Left cardiac atrium (tissue), 4 donors: ENCODE data around the gene SRGAP3. TPM values are rescaled to one million over a fixed set of nuclear protein-coding genes. Genes with fewer than 3 reads are reported as not detected.

ENCODE experiments used
- ATAC-seq, 2 donors: fragments of 200-7000 bp; cut with Tn5 transposase; one replicate each; pipeline ENCODE4 v1.9.1; 2020; ENCODE audit warnings: mild to moderate bottlenecking in 2 of 2, moderate library complexity in 2 of 2
- DNase-seq: peaks from one replicate; pipeline ENCODE4 v3.0.0-alpha.2; 2020
- intact Hi-C, 2 donors: fragments of 100-400 bp; cut with DNase I; formaldehyde crosslinking; loops; one replicate each; pipeline versions ENCODE4 v1.14.1 to v1.15.1; 2022 to 2023
- total RNA-seq, 2 donors: library from RNA; stranded (reverse); fragmentation: NEBNext Ultra II Directional; extraction: Animal tissue kit (Norgen Biotek cat#: 25700); gene quantifications; one replicate each; pipeline ENCODE4 v1.2.1, GENCODE V29; 2021
- donor health status: DM: no; HTN: yes; CAD: no.
- donor health status: DM: no; HTN: yes; CAD: no; lungs with severe emphysema.
- donor health status: DM: yes; HTN: yes; CAD: no.
- donor health status: Dilated cardiomyopathy.

SRGAP3 gene
- total RNA-seq, 2 donors from 2014 or later: 2.5 to 3.6 TPM

DNA sequence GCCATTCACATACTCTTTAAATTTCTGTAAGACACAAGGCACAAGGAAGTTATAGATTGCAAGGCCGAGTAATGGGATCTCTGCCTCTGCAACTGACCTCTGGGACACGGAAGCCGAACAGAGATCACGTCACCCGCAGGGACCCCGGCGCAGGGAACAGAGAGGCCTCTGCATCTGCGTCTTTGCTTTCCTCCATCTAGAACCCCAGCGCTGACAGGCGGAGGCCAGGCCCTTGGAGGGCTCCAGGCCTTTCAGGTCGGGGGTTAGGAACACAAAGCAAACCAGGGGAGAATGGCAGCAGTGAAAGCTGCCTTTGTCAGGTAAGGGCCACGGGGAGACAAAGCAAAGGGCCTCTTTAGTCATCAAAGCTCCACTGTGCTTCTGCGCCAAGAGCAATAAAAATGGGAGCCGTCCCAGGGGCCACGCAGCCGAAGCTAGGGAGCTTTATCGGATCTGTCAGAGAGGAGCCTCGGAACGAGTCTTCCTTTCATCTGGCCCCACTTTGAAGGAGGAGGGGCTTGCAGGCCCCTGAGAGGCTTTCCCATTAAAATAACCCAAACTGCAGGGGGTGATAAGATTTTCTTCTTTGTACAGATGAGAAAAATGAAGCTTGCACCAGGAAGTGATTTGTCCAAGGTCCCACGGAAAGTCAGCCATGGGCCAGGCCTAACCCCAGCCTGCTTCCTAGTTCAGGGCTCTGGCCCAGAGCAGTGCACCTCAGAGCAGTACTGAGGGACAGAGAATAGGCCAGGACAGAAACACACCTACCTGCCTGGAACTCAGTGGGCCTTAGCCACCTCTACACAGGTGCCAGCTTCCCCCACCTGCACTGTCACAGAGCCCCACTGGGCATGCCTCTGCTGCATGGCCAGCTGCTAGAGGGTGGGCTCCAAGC lies 201.7 kb downstream of the SRGAP3 start:
- DNase-seq (no peak), ATAC-seq (no peak)
- intact Hi-C loops: no loop called here

- intact Hi-C loops: no loop called here
- DNase-seq (no peak), ATAC-seq (no peak)
Measured at GRCh38 chr3:9045371-9045770, 204.1 kb downstream of the SRGAP3 start.

- ATAC-seq: no peak
- no peak for DNase-seq
- intact Hi-C loops: no loop called here
Measured at GRCh38 chr3:9043063-9043462, 206.4 kb downstream of the SRGAP3 start.

DNA sequence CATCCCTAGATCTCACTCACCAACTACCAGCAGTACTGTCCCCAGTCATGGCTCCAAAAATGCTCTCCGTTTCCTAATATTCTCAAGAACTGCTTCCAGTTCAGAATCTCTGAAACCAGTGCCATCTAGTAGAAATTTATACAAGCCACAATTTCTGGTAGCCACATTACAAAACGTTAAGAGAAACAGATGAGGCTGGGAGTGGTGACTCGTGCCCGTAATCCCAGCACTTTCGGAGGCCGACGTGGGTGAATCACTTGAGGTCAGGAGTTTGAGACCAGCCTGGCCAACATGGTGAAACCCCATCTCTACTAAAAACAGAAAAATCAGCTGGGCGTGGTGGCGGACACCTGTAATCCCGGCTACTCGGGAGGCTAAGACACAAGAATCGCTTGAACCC lies 207.8 kb downstream of the SRGAP3 start:
- intact Hi-C loops: no loop called here
- no peak for ATAC-seq
- DNase-seq: no peak

DNA sequence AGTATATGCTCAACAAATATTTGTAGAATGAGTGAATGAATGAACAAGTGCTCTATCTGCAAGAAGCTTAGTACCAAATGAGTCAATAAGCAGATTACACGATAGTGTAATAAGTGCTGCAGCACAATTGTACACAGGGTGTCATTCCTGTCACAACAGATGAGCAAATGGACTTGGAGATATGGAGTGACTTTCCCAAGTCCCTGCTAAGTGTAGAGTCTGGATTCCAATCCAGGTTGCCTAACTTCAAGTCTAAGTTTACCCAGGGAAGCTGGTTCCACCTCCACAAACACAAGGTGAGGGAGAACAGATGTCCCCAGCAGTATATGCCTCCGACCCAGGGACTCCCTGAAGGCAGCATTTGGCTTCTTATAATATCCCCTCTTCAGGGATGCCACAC lies 208.4 kb downstream of the SRGAP3 start:
- no peak for DNase-seq
- ATAC-seq: no peak

GRCh38 chr3:9037144-9037711 lies 212.2 kb downstream of the SRGAP3 start:
- DNase-seq (peak; percentile 31), ATAC-seq (peak; percentile 39 to 58)
- intact Hi-C loops: no loop called here

More for the DNA sequence above, 208.4 kb downstream of the SRGAP3 start:
- intact Hi-C loops: no loop called here

DNA sequence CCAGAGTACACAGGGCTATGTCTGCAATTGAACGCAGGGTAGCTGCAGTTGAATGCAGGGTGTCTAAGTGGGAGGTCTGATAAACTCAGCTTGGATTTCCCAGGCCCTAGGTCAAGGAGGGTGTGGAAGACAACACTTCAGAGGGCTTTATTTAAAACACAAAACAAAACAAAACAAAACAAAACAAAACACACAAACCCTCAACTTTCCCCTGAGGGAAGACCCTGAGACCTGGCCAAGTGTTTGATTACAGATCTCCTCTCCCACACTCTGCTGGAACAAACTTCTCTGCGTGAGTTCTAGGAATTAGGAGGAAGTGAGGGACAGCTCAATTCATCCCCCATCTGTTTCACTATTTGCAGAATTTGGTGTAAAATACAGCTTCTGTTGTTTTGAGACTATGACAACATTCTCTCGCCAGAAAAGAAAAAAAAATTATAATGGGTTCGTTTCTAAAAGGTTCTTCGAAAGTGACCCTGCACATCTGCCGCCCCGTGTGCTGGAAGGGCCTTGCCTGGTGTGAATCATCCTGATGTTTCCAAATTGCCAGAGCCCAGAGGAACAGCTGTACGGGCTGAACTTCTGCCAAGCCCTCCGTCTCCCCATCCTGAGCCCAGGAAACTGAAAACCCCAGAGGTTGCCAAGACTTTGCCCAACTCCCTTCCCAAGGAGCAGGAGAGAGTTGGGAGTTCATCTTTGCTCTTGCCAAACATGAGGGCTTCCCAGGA lies 212.9 kb downstream of the SRGAP3 start:
- peak; percentile 70 for DNase-seq
- ATAC-seq: peak; percentile 86 to 95
- intact Hi-C loops: no loop called here

GRCh38 chr3:9035961-9036360 lies 213.5 kb downstream of the SRGAP3 start:
- intact Hi-C loops: no loop called here
- no peak for ATAC-seq
- DNase-seq: no peak

DNA sequence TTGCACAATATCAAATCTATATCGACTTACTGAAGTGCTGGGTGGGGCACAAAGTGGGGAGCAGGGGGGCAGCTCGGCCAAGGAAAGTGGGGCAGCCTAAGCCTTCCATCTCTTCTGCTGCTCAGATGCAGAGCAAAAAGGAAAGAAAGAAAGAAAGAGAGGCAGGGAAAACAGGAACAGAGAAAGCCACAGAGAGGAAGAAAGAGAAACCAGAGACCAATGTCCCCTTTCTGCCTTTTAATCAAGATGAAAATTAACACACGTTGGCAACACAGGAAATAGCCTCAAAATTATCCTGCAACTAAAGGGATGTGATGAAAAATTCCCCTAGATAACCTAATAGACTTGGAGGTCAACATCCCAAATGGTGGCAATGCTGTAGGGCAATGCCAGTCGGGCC lies 214.0 kb downstream of the SRGAP3 start:
- DNase-seq (no peak), ATAC-seq (no peak)
- intact Hi-C loops: no loop called here

DNA sequence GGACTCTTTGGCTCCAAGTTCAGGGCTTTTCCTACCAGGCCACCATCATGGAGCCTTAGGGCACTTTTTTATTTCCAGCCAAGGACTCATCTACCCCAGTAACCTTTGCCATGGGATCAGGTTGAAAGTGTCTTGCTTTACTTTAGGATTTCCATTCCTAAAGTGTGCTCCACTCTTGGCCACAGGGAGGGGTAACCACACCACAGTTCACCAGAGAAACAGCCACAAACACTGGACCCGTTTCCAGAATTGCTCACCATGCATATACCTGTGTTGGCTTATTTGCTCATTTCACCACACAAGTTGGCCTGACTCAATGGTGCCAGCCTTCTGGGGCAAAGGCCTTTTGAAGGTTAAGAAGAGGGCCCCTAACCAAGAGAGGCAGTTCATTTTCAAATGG lies 215.6 kb downstream of the SRGAP3 start:
- ATAC-seq (no peak), DNase-seq (no peak)
- intact Hi-C loops: no loop called here

- intact Hi-C loops: no loop called here
- ATAC-seq (no peak), DNase-seq (no peak)
Measured at GRCh38 chr3:9032231-9032777, 217.1 kb downstream of the SRGAP3 start.

GRCh38 chr3:9030034-9030433 lies 219.4 kb downstream of the SRGAP3 start:
- intact Hi-C loops: no loop called here
- ATAC-seq: no peak
- no peak for DNase-seq

DNA sequence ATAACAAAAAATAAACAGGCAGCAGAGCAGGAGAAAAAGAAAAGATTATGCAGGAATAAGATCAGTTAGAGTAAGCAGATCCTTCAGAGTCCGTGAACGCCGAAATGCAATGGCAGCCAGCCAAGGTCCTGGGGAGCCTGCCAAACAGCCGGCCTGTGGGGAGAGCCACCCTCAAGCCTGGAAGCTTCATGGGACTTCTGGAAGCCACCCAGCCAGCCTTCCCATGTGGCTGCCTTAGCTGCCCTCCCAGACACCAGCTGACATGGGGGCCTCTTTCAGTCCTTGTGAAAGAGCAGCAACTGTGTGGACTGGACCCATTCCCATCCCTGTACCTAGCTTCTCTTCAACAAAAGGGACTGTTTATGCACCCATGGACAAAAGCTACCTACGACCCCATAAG lies 221.3 kb downstream of the SRGAP3 start:
- DNase-seq: peak; percentile 86
- peak; percentile 94 to 98 for ATAC-seq
- intact Hi-C loops: no loop called here

DNA sequence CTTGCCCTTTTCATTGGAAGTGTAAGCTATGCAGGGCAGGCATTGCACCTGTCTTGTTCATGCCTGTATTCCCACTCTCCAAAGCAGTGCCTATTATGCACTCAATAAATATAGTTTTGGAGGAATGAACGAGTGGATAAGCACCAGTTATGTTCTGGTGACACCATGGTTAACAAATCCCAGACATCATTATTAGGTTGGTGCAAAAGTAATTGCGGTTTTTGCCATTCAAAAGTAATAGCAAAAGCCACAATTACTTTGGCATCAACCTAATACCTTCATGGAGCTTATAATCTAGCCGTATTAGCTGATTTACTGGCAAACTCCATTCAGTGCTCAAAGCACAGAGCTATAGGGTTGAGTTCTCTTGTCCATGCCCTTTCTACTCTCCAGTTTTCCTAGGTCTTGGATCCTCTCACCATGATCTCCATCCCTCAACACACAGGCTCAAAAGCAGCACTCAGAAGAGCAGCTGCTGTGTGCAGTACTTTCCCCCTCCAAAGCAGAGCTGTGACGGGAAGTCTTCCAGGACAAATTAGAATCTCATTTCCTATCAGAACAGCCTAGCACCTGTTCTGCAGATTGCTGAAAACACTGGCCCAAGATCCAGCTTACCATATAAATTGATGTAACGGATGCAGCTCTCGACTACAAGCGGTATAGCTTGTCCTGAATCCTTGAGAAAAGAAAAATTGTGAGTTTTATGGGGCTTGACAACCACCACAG lies 223.0 kb downstream of the SRGAP3 start:
- DNase-seq (no peak), ATAC-seq (no peak)
- intact Hi-C loops: no loop called here

DNA sequence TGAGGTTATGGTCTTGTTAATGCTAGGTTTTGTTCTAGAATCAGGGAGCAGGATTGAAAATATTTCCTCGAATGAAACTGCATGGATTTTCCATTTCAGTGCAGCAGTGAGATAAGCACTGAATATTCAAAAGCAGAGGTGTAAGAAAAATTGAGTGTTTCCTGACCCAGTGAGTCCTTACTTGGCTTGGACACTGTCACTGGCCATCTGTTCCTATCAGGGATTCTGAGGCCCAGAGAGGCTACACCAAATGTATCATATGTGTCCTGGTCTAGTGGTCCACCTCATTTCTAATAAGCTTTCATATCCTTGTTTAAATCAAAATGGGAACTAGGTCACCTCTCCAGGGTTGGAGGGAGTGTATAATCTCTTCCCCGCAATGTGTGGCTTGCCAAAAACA lies 225.1 kb downstream of the SRGAP3 start:
- no peak for ATAC-seq
- DNase-seq: no peak
- intact Hi-C loops: no loop called here

DNA sequence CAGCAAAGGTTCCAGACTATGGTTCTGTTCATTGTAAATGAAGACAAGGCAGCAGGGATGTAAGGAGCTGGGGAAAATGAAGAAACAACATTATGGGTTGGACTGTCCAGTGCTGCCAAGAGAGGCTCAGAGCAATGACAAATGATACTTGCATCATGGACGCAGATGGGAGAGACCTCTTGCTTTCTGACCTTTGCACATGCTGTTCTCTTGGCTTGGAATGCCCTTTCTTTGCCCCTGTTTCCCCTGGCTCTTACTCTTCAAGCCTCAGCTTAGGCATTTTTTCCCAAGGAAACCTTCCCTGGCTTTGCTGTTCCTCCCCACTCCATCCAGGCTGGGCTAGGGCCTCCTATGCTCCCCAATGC lies 226.2 kb downstream of the SRGAP3 start:
- peak in 1 of 2 donors; percentile 35 for ATAC-seq
- intact Hi-C loops: no loop called here

DNA sequence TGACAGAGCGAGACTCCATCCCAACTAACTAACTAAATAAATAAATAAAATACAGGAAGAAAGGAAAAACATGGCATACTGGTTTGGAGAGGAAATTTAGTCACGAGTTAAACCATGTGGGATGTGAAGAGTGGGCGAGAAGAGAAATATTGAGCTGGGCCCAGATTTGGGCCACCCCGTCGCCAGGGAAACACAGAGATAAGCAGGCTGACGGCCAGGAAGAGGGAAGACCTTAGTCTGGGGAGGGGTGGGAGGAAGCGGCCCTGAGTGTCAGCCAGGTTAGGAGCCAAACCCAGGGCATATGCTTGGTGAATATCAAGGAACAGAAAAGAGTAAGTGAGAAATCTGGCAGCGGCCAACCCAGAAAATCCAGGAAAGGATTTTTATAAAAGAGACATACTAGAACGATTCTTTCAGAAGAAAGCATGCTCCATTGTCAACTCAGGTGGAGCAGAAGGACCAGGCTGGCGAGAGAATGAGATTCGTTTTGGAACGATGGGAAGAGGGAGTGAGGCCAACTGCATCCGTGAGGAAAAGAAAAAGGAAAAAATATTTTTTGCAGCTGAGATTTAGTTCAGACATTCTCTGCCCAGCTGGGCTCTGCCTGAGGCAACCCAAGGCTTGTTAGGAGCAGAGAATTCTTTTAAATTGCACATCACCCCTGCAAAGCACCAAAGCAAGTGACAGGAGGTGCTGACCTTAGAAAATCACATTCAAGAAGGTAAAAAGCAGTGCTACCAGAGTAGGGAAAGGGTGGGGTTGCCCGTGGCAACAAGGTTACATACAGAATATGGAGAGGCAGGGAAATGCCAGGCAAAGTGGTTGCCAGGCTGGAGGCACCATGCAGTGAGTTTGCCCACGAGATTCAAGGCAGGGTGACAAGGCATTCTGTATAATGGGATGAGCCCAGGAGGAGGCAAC lies 226.9 kb downstream of the SRGAP3 start:
- DNase-seq (peak; percentile 25), ATAC-seq (peak; percentile 32 to 42)
- intact Hi-C loops: no loop called here

More for the DNA sequence above, 226.2 kb downstream of the SRGAP3 start:
- no peak for DNase-seq

GRCh38 chr3:9021271-9022009 lies 228.0 kb downstream of the SRGAP3 start:
- intact Hi-C loops: no loop called here
- no peak for DNase-seq
- ATAC-seq: no peak
